Muscle of leg (tissue), 11 donors: ENCODE results near the gene EFNA1. TPM values are rescaled to one million over a fixed set of nuclear protein-coding genes. Genes with fewer than 3 reads are reported as not detected.

ENCODE experiments used
- DNase-seq: peaks from one replicate; pipeline ENCODE4 v3.0.0; 2013
- H3K27ac ChIP-seq: one replicate; pipeline ENCODE4 v1.5.1; 2013; ENCODE audit warnings: mild to moderate bottlenecking, low read length, control low read depth
- H3K27me3 ChIP-seq: one replicate; pipeline ENCODE4 v1.6.1; 2013; ENCODE audit warnings: low read length; ENCODE audit not compliant: control insufficient read depth, insufficient read depth
- H3K36me3 ChIP-seq: one replicate; pipeline ENCODE4 v1.6.1; 2013; ENCODE audit warnings: low read length; ENCODE audit not compliant: control insufficient read depth, insufficient read depth
- H3K4me1 ChIP-seq: one replicate; pipeline ENCODE4 v1.6.1; 2013; ENCODE audit warnings: low read length; ENCODE audit not compliant: control insufficient read depth, insufficient read depth
- H3K4me3 ChIP-seq: one replicate; pipeline ENCODE4 v1.5.1; 2013; ENCODE audit warnings: low read length, control low read depth
- H3K9me3 ChIP-seq: replicated peaks from 2 replicates; pipeline ENCODE4 v1.6.1; 2013; ENCODE audit warnings: low read depth, low read length; ENCODE audit not compliant: control insufficient read depth
- WGBS: methylation state at CpG from one replicate; pipeline ENCODE4 v1.1.5; 2013; ENCODE audit warnings: missing lambda C conversion rate; ENCODE audit not compliant: insufficient coverage; 5-methylcytosine and 5-hydroxymethylcytosine counted together
- polyA plus RNA-seq, 8 donors: library from polyadenylated mRNA; unstranded; fragments of 120-200 nt; gene quantifications; one replicate each; pipeline versions ENCODE4 v1.2.1 to v1.2.3, GENCODE V29; 2013; ENCODE audit warnings: inconsistent platforms in 1 of 8, low replicate concordance in 1 of 8; ENCODE audit not compliant: insufficient read length in 8 of 8, insufficient read depth in 1 of 8
- total RNA-seq: library from RNA; stranded (reverse); fragments of 120-200 nt; gene quantifications from one replicate; pipeline ENCODE4 v1.2.4, GENCODE V29; 2013

Gene EFNA1
- total and polyA plus RNA-seq, 9 donors: 15.3 to 37.5 (median 24.3) TPM

- Histone ChIP-seq H3K9me3 (no peaks in the 10 kb centered on the region), H3K4me3 (peak within 1 kb of the TSS; percentile 65), H3K36me3 (peaks cover 28% of the 10 kb centered on the region), H3K27ac (peak within 1 kb of the TSS; percentile 89), H3K4me1 (peaks cover 27% of the 10 kb centered on the region), H3K27me3 (peaks cover 19% of the 10 kb centered on the region)
- peak; percentile 98 for DNase-seq
- under 1% methylated on average over 56 of the region's 57 CpGs for WGBS
These were observed 45.2 kb downstream of the EFNA1 start, which contains the start of gene KRTCAP2 for GRCh38 chr1:155172732-155173477. TSS of gene KRTCAP2 (minus strand) at chr1:155173304. CDS start at chr1:155173224, 80 bp downstream.

- peak within 1 kb of the TSS; percentile 65 for H3K4me3 ChIP-seq
- peaks cover 25% of the 10 kb centered on the region for H3K4me1 ChIP-seq
- H3K36me3 ChIP-seq: peaks cover 27% of the 10 kb centered on the region
- peak within 1 kb of the TSS; percentile 89 for H3K27ac ChIP-seq
- H3K27me3 ChIP-seq: peaks cover 19% of the 10 kb centered on the region
- DNase-seq: peak; percentile 36
- under 1% methylated on average over 28 of the region's 38 CpGs for WGBS
- H3K9me3 ChIP-seq: no peaks in the 10 kb centered on the region
These were observed 46.0 kb downstream of the EFNA1 start, which contains the start of gene TRIM46 for GRCh38 chr1:155173478-155174323. TSS of gene TRIM46 (plus strand) at chr1:155173849. CDS start at chr1:155173967, 118 bp downstream.

- H3K36me3 ChIP-seq: peaks cover 18% of the 10 kb centered on the region
- no peaks in the 10 kb centered on the region for H3K9me3 ChIP-seq
- peak; percentile 31 for DNase-seq
- peak overlapping the region; percentile 4 for H3K4me3 ChIP-seq
- H3K4me1 ChIP-seq: peaks cover 25% of the 10 kb centered on the region
- no peak overlapping the region for H3K27ac ChIP-seq
- 3% methylated on average over 23 of the region's 35 CpGs for WGBS
- peaks cover 19% of the 10 kb centered on the region for H3K27me3 ChIP-seq
These were observed 46.9 kb downstream of the EFNA1 start for GRCh38 chr1:155174324-155175280.

GRCh38 chr1:155175281-155175926, 47.7 kb downstream of the EFNA1 start:
- Histone ChIP-seq H3K36me3 (peaks cover 10% of the 10 kb centered on the region), H3K4me3 (no peak overlapping the region), H3K27me3 (peaks cover 19% of the 10 kb centered on the region), H3K4me1 (peaks cover 25% of the 10 kb centered on the region), H3K27ac (no peak overlapping the region), H3K9me3 (no peaks in the 10 kb centered on the region)
- WGBS: 90% methylated on average over 1 of the region's 12 CpGs
- DNase-seq: peak; percentile 18

GRCh38 chr1:155175927-155176371, 48.3 kb downstream of the EFNA1 start:
- H3K4me1 ChIP-seq: peaks cover 25% of the 10 kb centered on the region
- H3K4me3 ChIP-seq: no peak overlapping the region
- 100% methylated on average over 4 of the region's 9 CpGs for WGBS
- H3K36me3 ChIP-seq: peaks cover 5% of the 10 kb centered on the region
- DNase-seq: peak; percentile 18
- no peaks in the 10 kb centered on the region for H3K9me3 ChIP-seq
- peaks cover 19% of the 10 kb centered on the region for H3K27me3 ChIP-seq
- H3K27ac ChIP-seq: no peak overlapping the region

- DNase-seq: peak; percentile 80
- Histone ChIP-seq H3K27ac (no peak overlapping the region), H3K4me3 (no peak overlapping the region), H3K27me3 (peaks cover 19% of the 10 kb centered on the region), H3K4me1 (peaks cover 25% of the 10 kb centered on the region), H3K36me3 (peaks cover under 1% of the 10 kb centered on the region), H3K9me3 (no peaks in the 10 kb centered on the region)
- WGBS: 97% methylated on average over 5 of the region's 8 CpGs
These were observed 48.9 kb downstream of the EFNA1 start for GRCh38 chr1:155176544-155177071.

GRCh38 chr1:155177192-155177917, 49.7 kb downstream of the EFNA1 start:
- H3K36me3 ChIP-seq: no peaks in the 10 kb centered on the region
- H3K27ac ChIP-seq: no peak overlapping the region
- H3K9me3 ChIP-seq: no peaks in the 10 kb centered on the region
- WGBS: 82% methylated on average over 10 of the region's 11 CpGs
- no peak overlapping the region for H3K4me3 ChIP-seq
- peaks cover 21% of the 10 kb centered on the region for H3K4me1 ChIP-seq
- peak; percentile 13 for DNase-seq
- peaks cover 19% of the 10 kb centered on the region for H3K27me3 ChIP-seq

- DNase-seq: peak; percentile 9
- no peaks in the 10 kb centered on the region for H3K9me3 ChIP-seq
- WGBS: 93% methylated on average over 9 of the region's 9 CpGs
- H3K36me3 ChIP-seq: no peaks in the 10 kb centered on the region
- peaks cover 19% of the 10 kb centered on the region for H3K27me3 ChIP-seq
- H3K27ac ChIP-seq: no peak overlapping the region
- H3K4me3 ChIP-seq: no peak overlapping the region
- peaks cover 18% of the 10 kb centered on the region for H3K4me1 ChIP-seq
These were observed 50.2 kb downstream of the EFNA1 start for GRCh38 chr1:155177918-155178281.
